Ovary (tissue), 9 donors: ENCODE results near the gene DSCAML1. TPM values are rescaled to one million over a fixed set of nuclear protein-coding genes. Genes with fewer than 3 reads are reported as not detected.

Source experiments
- DNase-seq, 5 donors: peaks; one replicate each; pipeline ENCODE4 v3.0.0-alpha.2; 2019 to 2020
- H3K27ac ChIP-seq, 2 donors: fragments of 200-600 bp; one replicate each; pipeline versions ENCODE4 v1.5.1 to v1.8.0; 2019 to 2022
- H3K27me3 ChIP-seq: fragments of 200-600 bp; one replicate; pipeline ENCODE4 v1.8.0; 2022
- H3K36me3 ChIP-seq: fragments of 200-600 bp; sonication (generic); one replicate; pipeline ENCODE4 v1.5.1; 2019
- H3K4me1 ChIP-seq: one replicate; pipeline ENCODE4 v1.8.1; 2013; ENCODE audit warnings: mild to moderate bottlenecking, moderate library complexity; ENCODE audit not compliant: insufficient read depth
- H3K4me3 ChIP-seq: fragments of 200-600 bp; sonication (generic); one replicate; pipeline ENCODE4 v1.5.1; 2017
- H3K9me3 ChIP-seq, 2 donors: fragments of 200-600 bp in 1 of 2; sonication (generic) in 1 of 2; one replicate each; pipeline versions ENCODE4 v1.5.1 to v1.8.1; 2013 to 2019; ENCODE audit warnings: mild to moderate bottlenecking in 1 of 2, moderate library complexity in 1 of 2
- CTCF ChIP-seq, 3 donors: fragments of 450-650 bp in 2 of 3; fragments of 200-600 bp in 1 of 3; IDR thresholded peaks; one replicate each; pipeline versions ENCODE4 v1.5.1 to v1.8.0; 2016 to 2022; ENCODE audit warnings: antibody characterized with exemption in 3 of 3, mild to moderate bottlenecking in 1 of 3
- EP300 ChIP-seq: sonication (generic); formaldehyde crosslinking; IDR thresholded peaks from one replicate; pipeline ENCODE4 v1.6.1; 2017; ENCODE audit warnings: antibody characterized with exemption
- POLR2A ChIP-seq: fragments of 450-650 bp; IDR thresholded peaks from one replicate; pipeline ENCODE4 v1.6.1; 2017; ENCODE audit warnings: antibody characterized with exemption, mild to moderate bottlenecking, moderate library complexity
- WGBS, 3 donors: extraction: QIAGEN DNeasy Blood & Tissue Kit in 1 of 3; methylation state at CpG; one replicate each; pipeline versions ENCODE4 v1.1.5 to v1.1.7; 2013 to 2017; 5-methylcytosine and 5-hydroxymethylcytosine counted together
- intact Hi-C, 4 donors: fragments of 100-400 bp; cut with DNase I; formaldehyde crosslinking; loops; one replicate each; pipeline versions ENCODE4 v1.11.0 to v1.15.1; 2022 to 2023
- polyA plus RNA-seq, 2 donors: library from polyadenylated mRNA; stranded (reverse); fragments of 200-250 nt in 1 of 2; fragments of 350-450 nt in 1 of 2; fragmentation: Illumina TruSeq in 1 of 2; extraction: RNeasy Lipid Tissue Mini Kit (QIAGEN cat#74804) in 1 of 2; gene quantifications; one replicate each; pipeline ENCODE4 v1.2.3, GENCODE V29; 2013 to 2014
- total RNA-seq, 7 donors: library from RNA; depleted of rRNA in 2 of 7; stranded (reverse); fragments of >200 nt in 2 of 7; fragmentation: NEBNext Ultra II Directional in 3 of 7; extraction: Animal tissue kit (Norgen Biotek cat#: 25700) in 3 of 7; gene quantifications; one replicate each; pipeline versions ENCODE4 v1.1.0 to v1.2.4, GENCODE V29; 2016 to 2023
- donor health status: DM: no; HTN: no; CAD: no; lungs with moderate emphysema.
- donor health status: DM: no; HTN: no; CAD: no.
- donor health status: Bipolar disorder and iron deficiency.
- donor health status: DM: yes; HTN: yes; CAD: no.
- donor health status: DM: no; HTN: no; CAD: no.
- donor health status: DM: yes; HTN: yes; CAD: no.

Gene DSCAML1
- total and polyA plus RNA-seq, 9 donors: 0.77 to 16.5 (median 10.6) TPM

GRCh38 chr11:117700551-117700950, 96.5 kb downstream of the DSCAML1 start:
- TF ChIP-seq EP300: no peak
- no peak for TF ChIP-seq POLR2A
- no peak for TF ChIP-seq CTCF (IDR thresholded peaks at IDR 0.05)
- 87 to 91% (median 89%) methylated on average over 6 of the region's 6 CpGs for WGBS, 3 donors
- Histone ChIP-seq H3K4me1 (no peaks in the 10 kb centered on the region), H3K36me3 (no peaks in the 10 kb centered on the region), H3K27ac (no peak overlapping the region), H3K27me3 (no peaks in the 10 kb centered on the region), H3K9me3 (no peaks in the 10 kb centered on the region), H3K4me3 (no peak overlapping the region)
- no peak for DNase-seq
- intact Hi-C loops: no loop called here

DNA sequence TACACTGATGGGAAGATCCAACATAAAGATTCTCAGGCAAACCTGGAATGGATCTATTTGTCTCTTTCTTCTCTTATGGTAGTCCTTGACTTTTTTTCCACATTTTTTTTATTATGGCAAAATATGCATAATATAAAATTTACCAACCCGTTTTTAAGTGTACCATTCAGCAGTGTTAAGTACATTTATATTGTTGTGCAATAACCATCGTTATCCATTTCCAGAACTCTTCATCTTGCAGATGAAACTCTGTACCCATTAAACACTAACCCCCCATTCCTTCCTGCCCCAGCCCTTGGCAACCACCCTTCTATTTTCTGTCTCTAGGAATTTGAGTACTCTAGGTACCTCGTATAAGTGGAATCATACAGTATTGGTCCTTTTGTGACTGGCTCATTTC, 99.7 kb downstream of the DSCAML1 start:
- intact Hi-C loops: no loop called here
- Histone ChIP-seq H3K9me3 (no peaks in the 10 kb centered on the region), H3K4me1 (no peaks in the 10 kb centered on the region), H3K4me3 (no peak overlapping the region), H3K27ac (no peak overlapping the region), H3K27me3 (no peaks in the 10 kb centered on the region), H3K36me3 (no peaks in the 10 kb centered on the region)
- WGBS, 3 donors: 75 to 82% (median 78%) methylated on average over 3 of the region's 3 CpGs
- DNase-seq: no peak
- TF ChIP-seq CTCF (IDR thresholded peaks at IDR 0.05) (no peak), POLR2A (no peak), EP300 (no peak)

- DNase-seq: no peak
- Histone ChIP-seq H3K27ac (no peak overlapping the region), H3K36me3 (no peaks in the 10 kb centered on the region), H3K4me3 (no peak overlapping the region), H3K27me3 (no peaks in the 10 kb centered on the region), H3K9me3 (no peaks in the 10 kb centered on the region), H3K4me1 (no peaks in the 10 kb centered on the region)
- 71 to 85% (median 77%) methylated on average over 5 of the region's 5 CpGs for WGBS, 3 donors
- intact Hi-C loops: no loop called here
- TF ChIP-seq CTCF (IDR thresholded peaks at IDR 0.05) (no peak), EP300 (no peak), POLR2A (no peak)
Observed at GRCh38 chr11:117696540-117696939, 100.5 kb downstream of the DSCAML1 start.

DNA sequence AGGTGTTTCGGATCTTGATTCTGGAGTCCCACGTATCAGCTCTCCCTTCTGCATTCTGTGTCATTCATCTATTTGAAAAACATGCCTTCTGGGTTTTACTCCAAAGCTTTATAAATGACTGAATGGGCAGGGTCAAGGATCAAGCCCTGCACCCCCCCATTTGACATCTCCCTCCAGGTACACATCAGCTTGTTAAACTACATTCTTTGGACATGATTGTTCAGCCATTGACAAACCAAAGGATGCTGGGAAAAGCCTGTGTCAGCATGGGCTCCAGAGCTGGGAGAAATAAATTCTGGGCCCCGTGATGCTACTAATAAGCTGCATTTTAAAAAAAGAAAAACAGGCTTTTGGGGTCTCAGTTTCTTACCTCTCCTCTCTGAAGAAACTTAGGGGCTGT, 103.7 kb downstream of the DSCAML1 start:
- TF ChIP-seq CTCF (IDR thresholded peaks at IDR 0.05): no peak
- no peak for TF ChIP-seq EP300
- no peak for TF ChIP-seq POLR2A
- Histone ChIP-seq H3K4me1 (no peaks in the 10 kb centered on the region), H3K36me3 (no peaks in the 10 kb centered on the region), H3K27me3 (no peaks in the 10 kb centered on the region), H3K9me3 (no peaks in the 10 kb centered on the region), H3K4me3 (no peak overlapping the region), H3K27ac (no peak overlapping the region)
- intact Hi-C loops: no loop called here
- no peak for DNase-seq
- WGBS, 3 donors: 90 to 98% (median 92%) methylated on average over 3 of the region's 3 CpGs

DNA sequence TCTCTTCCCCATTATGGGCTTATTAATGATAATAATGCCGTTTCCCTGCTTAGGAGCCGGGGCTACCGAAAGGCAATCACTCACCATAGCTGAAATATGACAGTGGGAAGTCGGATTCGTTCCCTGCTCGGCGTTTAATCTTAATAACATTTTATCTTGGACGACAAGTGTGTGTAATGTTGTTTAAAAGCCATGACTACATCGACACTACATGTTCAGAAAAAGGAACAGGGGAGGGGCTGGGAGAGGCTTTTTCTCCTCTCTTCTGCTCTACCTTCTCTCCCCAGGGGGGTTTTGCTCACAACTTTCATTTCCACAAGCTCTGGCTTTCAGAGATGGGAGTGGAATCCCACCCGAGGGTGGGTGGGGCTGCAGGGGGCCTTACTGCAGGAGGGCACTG, 105.5 kb downstream of the DSCAML1 start:
- intact Hi-C loops: no loop called here
- 12 to 34% (median 23%) methylated on average over 10 of the region's 10 CpGs for WGBS, 3 donors
- no peak overlapping the region for H3K4me3 ChIP-seq
- H3K27me3 ChIP-seq: no peaks in the 10 kb centered on the region
- no peak overlapping the region for H3K27ac ChIP-seq
- no peak for DNase-seq
- no peak for TF ChIP-seq POLR2A
- TF ChIP-seq CTCF (IDR thresholded peaks at IDR 0.05): no peak
- TF ChIP-seq EP300: no peak
- H3K4me1 ChIP-seq: no peaks in the 10 kb centered on the region
- H3K36me3 ChIP-seq: no peaks in the 10 kb centered on the region
- H3K9me3 ChIP-seq: no peaks in the 10 kb centered on the region
